Measurements from ENCODE around the gene ANK3. TPM values are rescaled to one million over a fixed set of nuclear protein-coding genes. Genes with fewer than 3 reads are reported as not detected.

ANK3 gene
- total RNA-seq, 2 donors from 2014 or later: 58.5 to 71.2 TPM

DNA sequence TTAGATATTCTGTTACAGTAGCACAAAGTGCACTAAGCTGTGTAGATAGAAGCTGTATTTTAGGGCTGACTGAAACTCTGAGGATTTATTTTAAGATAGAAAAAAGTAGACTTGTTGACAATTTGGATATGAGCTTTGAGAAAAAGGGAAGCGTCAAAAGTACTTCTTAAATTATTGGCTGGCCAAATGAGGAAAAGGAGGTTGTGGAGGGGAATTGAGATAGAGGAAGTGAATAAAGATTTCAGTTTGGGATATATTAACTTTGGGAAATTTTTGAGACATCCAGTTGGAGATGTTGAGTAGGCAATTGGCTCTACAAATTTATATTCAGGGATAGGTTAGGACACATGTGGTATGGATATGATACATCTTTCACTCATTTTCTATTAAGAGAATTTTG lies 409.3 kb downstream of the ANK3 start:
- Mint-ChIP-seq H3K36me3 (ENCODE audit: low read depth) (no peaks in the 10 kb centered on the region), H3K27me3 (peaks cover 7% of the 10 kb centered on the region), H3K4me3 (no peak overlapping the region), H3K4me1 (no peaks in the 10 kb centered on the region), H3K27ac (no peak overlapping the region)
- H3K9me3 ChIP-seq (ENCODE audit: control insufficient read depth, low read length, poor library complexity, severe bottlenecking): no peaks in the 10 kb centered on the region
- DNase-seq (no peak), ATAC-seq (no peak)

DNA sequence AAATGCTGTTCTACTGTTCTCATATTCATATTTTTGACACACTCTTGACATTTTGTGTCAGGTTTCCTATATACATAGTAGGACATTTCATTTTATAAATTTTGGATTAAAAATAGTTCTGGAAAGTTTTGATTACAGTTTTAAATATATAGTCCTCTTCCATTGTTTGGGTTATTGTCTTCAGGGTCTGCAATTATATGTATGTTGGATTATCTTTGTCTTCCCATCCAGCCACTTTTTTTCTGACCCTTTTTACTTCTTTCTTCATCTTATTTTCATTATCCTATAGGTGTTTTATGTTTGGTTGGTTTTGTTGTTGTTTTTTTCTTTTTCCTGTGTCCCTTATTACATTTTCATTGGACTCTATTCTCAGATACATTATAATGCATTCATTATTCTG lies 412.2 kb downstream of the ANK3 start:
- no peak for ATAC-seq
- no peak for DNase-seq
- Mint-ChIP-seq H3K36me3 (ENCODE audit: low read depth) (no peaks in the 10 kb centered on the region), H3K4me1 (no peaks in the 10 kb centered on the region), H3K27ac (no peak overlapping the region), H3K4me3 (no peak overlapping the region), H3K27me3 (no peaks in the 10 kb centered on the region)
- H3K9me3 ChIP-seq (ENCODE audit: control insufficient read depth, low read length, poor library complexity, severe bottlenecking): no peaks in the 10 kb centered on the region

DNA sequence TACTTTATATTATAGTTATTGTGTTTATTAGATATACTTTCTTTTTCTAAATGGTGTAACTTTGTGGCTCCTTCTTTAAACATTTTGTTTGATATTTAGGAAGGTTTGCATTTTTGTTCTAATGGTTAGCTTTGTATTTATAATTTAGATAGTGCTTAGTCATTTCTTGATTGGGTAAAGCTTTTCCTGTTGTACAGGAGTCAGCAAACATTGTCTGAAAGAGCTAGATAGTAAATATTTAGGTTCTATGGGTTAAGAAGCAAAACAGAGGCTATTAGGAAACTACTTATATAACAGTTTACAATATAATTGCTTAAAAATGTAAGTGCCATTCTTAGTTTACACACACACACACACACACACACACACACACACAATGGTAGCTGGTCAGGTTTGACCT lies 412.8 kb downstream of the ANK3 start:
- Mint-ChIP-seq H3K4me1 (no peaks in the 10 kb centered on the region), H3K4me3 (no peak overlapping the region), H3K27ac (no peak overlapping the region), H3K36me3 (ENCODE audit: low read depth) (no peaks in the 10 kb centered on the region), H3K27me3 (no peaks in the 10 kb centered on the region)
- no peak for DNase-seq
- no peak for ATAC-seq
- H3K9me3 ChIP-seq (ENCODE audit: control insufficient read depth, low read length, poor library complexity, severe bottlenecking): no peaks in the 10 kb centered on the region

Measured in T-helper 17 cell (primary cell).